HG03575 (cell line): ENCODE results near the gene OLFML2A.
"Not testable (repeated sequence)": the region's sequence is repeated elsewhere in the genome, so short reads cannot be mapped to it uniquely, and the experiment has no call there.

Experiments used
- ATAC-seq: cut with Tn5 transposase; IDR thresholded peaks from one replicate; pipeline ENCODE4 v1.9.1; 2021; ENCODE audit not compliant: unreplicated experiment, insufficient number of reproducible peaks, low FRiP score; ENCODE audit errors: extremely low read depth

Gene OLFML2A

DNA sequence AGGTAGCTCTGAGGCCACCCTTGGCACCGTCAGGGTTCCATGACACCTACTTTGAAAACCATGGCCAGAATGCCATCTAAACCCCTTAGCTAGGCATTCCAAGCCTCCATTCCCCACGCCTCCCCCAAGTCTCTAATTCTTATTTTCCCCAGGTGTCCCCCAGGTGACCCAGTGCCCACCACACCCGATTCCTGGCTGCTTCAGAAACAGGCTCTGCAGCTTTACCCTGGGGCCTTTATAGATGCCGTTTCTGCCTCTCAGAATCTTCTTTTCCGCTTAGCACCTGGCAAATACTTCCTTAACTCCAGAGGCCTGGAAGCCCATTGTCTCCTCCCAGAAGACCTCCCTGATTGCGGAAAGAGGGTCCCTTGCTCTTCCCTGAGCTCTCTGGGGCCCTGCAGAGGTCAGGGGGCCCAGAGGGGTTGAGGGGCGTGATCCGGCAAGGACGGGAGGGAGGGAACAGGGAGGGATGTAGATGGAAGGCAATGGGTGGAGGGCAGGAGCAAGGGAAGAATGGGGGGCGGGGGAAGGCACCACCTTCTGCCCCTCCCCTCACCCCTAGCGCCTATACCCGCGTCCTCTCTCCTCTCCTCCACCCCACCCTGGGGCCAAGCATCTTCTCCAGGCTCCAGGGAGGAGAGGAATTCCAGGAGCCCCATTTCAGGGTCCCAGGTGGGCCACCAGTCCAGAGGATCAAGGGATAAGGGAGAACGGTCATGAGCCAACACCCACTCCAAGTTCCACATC lies 64.3 kb downstream of the OLFML2A start:
- no peak for ATAC-seq

DNA sequence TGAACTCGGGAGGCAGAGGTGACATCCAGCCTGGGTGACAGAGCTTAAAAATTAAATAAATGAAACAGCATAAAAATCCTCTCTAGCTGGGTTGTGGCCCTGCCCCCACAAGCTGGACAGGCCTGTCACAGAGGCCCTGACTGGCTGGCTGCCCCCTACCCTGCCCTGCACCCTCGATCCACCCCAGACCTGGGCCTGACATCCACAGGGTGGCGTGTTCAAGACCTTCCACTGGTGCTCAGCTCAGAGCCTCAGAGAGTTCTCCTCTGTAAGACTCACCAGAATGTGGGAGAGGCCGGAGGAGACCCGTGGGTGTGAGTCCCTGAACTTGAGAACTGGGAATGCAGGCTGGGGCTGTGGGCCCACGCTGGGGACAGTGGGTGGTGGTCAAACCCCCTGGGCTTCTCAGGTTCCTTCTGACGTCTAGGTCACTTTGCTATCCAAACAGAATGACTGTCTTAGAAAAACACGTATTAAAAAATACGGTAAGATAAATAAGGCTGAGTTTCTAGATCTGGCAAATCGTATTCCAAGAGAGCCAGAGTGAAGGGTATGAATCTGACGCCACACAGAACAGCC lies 66.6 kb downstream of the OLFML2A start:
- ATAC-seq, result no peak

DNA sequence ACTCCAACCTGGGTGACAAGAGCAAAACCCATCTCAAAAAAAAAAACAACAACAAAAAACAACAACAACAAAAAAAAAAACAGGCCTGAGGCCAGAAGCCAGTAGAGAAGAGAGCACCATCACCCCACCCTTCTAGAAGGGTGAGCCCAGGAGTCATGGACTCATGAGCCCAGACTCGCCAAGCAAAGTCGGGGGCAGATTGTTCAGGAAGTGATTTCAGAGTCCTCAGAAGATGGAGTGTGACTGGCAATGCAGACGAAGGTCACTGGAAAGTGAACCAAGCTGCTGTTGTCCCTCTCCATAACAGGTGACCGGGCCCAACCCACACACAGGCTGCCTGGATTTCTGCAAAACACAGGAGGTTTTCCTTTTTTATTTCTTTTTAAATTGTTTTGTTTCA lies 67.4 kb downstream of the OLFML2A start:
- no peak for ATAC-seq

DNA sequence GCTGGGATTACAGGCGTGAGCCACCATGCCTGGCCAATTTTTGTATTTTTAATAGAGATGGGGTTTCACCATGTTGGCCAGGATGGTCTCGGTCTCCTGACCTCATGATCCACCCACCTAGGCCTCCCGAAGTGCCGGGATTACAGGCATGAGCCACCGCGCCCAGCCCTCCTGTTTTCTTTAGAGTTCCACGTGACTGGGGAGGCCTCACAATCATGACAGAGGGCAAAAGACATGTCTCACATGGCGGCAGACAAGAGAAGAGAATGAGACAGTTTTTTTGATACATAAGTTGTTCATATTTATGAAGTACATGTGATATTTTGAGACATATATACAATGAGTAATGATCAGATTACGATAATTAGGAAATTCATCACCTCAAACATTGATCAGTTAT lies 69.5 kb downstream of the OLFML2A start:
- ATAC-seq, result not testable (repeated sequence)

DNA sequence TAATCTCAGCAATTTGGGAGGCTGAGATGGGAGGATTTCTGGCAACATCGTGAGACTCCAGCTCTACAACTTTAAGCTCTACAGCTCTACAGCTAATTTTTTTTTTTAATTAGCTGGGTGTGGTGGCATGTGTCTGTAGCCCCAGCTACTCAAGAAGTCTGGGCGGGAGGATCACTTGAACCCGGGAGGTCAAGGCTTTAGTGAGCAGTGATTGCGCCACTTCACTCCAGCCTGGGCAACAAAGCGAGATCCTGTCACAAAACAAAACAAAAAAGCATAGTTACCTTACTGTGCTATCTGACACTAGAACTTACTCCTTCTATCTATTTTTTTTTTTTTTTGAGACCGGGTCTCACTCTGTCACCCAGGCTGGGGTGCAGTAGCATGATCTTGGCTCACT lies 70.0 kb downstream of the OLFML2A start:
- no peak for ATAC-seq

DNA sequence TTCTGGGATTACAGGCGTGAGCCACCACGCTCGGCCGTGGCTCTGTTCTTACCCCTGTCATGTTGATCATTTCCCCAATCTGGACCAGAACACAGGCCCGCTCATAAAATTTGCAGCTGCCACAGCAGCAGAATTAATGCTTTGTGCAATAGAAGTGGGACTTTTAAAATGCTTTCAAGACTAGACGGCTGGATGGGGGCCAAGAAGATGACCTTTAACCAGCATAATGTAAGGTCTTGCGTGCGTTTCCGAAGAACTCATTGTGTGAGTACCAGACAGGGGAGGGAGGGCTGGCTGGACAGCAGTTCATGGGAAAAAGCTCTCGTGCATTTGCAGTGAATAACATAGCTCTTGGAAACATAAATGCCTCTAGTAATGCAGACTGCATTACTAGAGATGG lies 72.9 kb downstream of the OLFML2A start:
- no peak for ATAC-seq

DNA sequence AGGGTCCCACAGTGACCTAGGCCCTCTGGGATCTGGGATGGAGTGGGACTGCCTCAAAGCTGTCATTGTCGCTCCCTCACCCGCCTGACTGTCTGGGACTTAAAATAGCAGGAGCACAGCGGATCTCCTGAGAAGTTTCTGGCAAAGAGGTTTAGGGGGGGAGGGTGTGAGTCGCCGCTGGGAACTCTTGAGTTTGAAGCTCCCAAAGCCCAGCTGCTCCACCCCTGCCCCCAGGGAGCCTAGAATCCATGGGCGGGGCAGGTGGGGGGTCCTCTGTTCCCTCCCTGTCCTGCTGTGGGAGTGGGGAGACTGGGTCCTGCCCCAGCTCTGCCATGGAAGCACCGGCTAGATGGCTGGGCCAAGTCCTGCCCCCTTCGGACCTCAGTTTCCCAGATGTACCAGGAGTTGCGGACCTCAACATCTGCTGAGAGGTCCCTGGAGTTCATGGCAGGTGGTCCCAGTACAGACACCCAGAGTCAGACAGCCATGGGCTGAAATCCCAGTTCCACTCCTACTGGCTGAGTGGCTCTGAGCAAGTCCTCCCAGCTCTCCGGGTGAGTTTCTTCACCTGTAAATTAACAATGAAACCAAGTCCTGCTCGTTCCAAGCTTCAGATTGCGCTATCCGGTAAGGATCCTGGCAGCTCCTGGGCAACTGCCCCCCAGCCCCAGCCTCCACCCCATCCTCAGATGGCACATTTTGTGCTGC lies 75.3 kb downstream of the OLFML2A start:
- no peak for ATAC-seq

DNA sequence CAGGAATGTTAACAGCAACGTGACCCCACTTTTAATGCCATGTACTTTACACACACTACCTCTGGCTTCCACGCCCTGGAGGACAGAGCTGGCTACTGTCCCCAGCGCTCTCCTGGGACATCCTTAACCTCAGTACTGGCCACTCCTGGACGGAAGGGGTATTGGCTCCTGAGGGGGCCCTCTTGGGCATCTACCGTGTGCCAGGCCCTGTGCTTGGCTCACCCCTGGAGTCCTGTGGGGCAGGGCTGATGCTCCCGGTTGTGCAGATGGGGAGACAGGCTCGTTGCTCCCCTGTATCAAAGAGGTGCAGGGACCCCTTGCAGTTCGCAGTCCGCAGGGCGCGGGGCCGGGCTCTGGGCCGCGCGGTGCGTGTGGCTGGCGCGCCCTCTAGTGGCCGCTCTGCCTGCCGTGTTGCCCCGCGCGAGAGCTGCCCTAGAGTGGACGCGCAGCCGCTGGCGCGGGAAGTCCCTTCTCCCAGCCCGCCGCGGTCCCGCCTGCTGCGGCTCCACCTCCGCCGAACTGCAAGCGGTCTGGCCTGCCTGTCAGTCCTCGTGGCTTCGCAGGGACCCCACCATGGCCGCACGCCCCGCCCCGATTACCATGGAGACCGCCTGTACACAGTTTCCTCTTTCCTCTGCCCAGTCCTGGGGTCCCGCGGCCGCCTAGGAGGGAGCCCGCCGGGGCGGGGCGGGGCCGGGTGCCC lies 76.0 kb downstream of the OLFML2A start, which contains the start of gene WDR38:
TSS of gene WDR38 (plus strand) at position 632 of the 703 bp plus-strand sequence. CDS start 72 bp downstream, outside the sequence.
- ATAC-seq, result no peak

DNA sequence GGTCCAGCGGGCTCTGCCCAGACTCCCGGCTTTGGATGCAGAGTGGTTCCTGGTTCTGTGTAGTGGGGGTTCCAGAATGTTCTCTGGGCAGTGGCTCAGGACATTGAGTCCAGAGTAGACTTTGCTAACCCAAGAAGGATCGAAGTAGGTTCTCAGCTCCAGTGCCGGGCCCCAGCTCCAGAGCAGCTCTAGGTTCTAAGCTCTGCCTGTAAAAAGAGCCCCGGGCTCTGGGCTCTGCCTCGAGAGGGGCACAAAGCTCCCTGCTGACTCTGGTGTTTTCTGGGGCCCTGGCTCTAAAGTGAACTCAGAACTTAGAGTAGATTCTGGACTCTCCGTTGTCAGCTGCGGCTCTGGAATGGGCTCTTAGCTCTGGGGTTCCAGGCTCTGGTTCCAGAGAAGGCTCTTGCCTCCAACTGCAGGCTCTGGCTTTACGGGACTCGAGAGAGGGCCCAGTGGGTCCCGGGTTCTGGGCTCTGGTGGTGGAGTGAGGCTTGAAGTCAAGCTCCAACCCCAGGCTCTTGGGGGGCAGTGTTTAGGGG lies 76.7 kb downstream of the OLFML2A start:
- ATAC-seq, result no peak

DNA sequence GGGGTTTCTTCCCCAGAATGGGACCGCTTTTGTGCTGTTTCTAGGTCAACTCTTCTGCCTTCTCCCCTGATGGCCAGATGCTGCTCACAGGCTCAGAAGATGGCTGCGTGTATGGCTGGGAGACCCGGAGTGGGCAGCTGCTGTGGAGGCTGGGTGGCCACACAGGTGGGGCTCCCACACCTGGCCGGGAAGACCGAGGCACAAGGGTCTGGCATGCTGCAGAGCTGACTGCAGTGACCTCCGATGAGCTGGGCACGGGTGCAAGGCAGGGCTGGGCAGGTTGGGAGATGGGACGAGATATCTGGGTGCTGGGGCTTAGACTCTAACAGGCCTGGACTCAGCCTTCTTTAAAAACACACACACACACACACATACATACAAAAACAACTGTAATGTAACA lies 77.2 kb downstream of the OLFML2A start:
- ATAC-seq, result no peak

DNA sequence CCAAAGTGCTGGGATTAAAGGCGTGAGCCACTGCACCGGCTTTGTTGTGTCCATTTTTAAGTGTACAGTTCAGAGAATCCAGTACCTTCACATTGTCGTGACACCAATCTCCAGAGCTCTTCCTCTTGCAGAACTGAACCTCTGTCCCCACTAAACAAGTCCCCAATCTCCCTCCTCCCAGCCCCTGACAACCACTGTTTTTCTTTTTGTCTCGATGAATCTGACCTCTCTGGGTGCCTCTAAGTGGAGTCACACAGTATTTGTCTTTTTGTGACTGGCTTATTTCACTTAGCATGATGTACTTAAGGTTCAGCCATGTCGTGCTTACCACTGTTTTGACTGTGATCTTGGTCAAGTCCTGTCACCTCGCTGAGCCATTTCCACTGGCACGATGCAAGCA lies 77.9 kb downstream of the OLFML2A start:
- no peak for ATAC-seq

DNA sequence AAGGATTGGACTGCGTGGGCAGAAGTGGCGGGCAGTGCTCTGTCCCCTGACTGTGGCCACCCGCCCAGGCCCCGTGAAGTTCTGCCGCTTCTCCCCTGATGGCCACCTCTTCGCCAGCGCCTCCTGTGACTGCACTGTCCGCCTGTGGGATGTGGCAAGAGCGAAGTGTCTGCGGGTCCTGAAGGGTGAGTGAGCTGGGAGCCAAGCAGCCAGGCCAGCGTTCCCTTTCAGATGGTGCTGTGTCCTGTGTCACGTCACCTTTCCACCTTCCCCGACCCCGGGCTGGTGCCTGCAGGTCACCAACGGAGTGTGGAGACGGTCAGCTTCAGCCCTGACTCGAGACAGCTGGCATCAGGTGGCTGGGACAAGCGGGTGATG lies 78.6 kb downstream of the OLFML2A start:
- ATAC-seq, result no peak

DNA sequence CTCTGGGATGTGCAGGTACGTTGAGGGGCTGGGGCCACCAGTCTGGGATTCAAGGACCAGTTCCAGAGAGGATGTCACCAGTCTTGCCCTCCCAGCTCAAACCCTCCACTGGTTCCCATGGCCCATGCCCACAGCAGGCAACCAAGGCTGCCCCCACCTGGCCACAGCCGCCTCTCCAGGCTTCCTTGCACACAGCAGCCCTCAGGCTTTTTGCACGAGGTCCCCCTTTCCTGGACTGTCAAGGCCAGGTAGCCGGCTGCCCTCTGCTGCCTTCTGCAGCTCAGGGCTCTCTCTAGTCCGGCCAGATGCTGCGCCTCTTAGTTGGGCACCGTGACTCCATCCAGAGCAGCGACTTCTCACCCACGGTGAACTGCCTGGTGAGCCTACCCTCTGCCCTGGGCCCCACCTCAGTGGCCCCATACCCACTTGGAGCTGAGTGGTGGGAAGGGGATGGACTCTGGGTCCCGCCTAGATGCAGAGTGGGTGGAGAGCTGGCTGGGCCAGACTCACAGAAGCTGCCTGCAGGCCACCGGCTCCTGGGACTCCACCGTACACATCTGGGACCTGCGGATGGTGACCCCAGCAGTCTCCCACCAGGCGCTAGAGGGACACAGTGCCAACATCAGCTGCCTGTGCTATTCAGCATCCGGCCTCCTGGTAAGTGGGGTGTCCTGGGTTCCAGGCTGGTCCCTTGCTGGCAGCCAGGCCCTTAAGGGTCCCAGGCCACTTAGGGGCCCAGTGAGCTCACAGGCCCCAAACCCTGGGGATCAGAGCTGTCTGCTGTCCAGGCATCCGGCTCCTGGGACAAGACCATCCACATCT lies 79.2 kb downstream of the OLFML2A start:
- no peak for ATAC-seq

DNA sequence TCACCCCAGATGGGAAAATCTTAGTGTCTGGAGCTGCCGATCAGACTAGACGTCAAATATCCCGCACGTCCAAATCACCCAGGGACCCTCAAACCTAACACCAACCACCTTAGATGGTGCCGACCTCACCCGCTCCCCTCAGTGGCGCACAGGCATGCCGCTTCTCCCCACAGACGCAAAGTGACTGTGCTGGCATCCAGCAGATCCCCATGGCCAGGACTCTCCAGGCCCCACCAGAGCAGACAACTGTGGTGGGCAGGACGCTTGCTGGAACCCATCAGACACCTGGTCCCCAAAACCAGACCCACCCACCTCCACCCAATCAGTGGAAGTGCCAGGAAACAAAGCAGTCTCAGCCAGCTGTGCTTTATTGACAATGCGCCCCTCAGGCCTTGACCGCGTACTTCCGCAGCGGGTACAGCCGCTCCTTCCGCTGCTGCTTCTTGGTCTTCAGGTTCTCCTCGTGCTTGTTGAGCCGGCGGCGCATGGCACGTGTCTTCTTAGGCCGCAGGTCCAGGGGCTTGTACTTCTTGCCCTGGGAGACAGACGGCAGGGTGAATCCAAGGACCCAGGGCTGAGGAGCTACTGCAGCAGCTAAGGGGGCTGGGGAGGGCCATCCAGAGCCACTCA lies 80.7 kb downstream of the OLFML2A start:
- ATAC-seq, result no peak

DNA sequence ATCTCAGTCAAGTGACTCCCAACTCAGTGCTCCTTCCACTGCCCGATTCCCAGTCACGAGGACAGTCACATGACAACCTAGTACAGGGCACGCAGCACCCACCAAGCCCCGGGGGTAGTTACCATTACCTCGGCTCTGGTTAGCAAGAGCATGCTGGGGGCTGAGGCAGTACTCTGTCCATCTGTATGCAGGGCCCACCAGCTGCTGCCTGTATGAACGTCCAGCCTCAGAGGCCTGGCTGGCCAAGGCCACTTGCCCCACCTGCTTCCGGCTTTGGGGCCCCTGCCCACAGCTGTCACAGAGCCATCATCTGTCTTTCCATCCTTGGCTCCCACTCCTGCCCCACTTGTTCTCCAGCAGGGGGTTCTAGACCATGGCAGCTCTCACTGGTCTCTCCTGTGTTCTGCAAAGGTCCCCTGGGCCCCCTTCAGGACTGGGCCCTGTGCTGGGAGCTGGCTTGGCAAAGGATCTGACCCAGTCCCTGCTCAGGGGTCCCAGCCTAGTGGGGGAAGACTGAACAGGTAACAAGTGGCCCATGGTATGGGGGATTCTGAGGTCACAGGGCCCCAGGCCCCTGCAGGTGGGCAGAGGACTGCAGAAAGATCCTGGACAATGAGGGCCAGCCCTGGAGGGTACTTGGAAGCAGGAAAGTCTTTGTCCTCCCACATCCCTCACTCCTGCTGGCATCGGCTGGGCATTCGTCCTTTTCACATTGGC lies 81.6 kb downstream of the OLFML2A start:
- no peak for ATAC-seq

DNA sequence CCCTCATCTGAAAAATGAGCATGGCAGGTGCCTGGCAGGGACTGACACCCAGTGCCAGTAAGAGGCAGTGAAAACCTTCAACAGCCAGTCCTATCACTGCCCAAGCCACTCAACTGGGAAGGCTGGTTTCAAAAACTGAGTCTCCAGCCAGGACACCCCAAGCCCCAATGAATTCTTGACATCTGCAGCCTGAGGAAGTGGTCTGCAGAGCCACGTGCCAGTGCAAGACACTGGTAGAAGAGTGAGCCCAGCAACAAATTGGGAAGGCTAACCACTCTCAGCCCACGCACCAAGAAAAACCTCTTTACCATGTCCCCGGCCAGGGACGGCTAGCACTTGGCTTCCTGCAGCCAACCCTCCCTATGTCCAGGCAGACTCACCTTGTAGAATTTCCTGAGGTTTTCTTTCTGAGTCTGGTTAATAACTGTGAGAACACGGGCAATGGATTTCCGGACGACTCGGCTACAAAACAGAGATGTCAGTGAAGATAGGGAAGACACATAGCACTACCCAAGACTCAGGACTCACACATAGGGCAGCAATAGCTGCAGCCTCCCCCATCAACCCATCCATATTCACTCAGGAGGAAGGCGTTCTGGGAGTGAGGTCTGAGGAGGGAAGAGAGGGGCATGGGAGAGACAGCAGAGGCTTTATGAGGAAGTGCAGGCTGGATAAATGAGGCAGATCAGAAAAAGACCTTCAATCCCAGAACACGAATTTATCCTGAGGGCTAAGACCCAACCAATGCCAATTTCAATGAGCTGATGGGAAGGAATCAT lies 83.1 kb downstream of the OLFML2A start:
- no peak for ATAC-seq
